Cardiac muscle cell (in vitro differentiated cells and primary cell): Measurements from ENCODE around the gene MET. TPM values are rescaled to one million over a fixed set of nuclear protein-coding genes. Genes with fewer than 3 reads are reported as not detected.

Source experiments
- DNase-seq, 2 donors: peaks; one replicate each; pipeline versions ENCODE4 v3.0.0 to v3.0.0-alpha.2; 2010 to 2017; ENCODE audit warnings: low read depth in 1 of 2, low spot score in 1 of 2
- H3K27ac ChIP-seq: fragments of 200-600 bp; sonication (generic); 2 replicates; pipeline ENCODE4 v1.5.1; 2016
- H3K27me3 ChIP-seq: fragments of 200-600 bp; sonication (generic); 2 replicates; pipeline ENCODE4 v1.6.0; 2016; ENCODE audit warnings: control low read depth
- H3K36me3 ChIP-seq: fragments of 200-600 bp; sonication (generic); 2 replicates; pipeline ENCODE4 v1.5.1; 2016; ENCODE audit warnings: control low read depth
- H3K4me1 ChIP-seq: fragments of 200-600 bp; sonication (generic); 2 replicates; pipeline ENCODE4 v1.8.1; 2017; ENCODE audit warnings: low read depth, mild to moderate bottlenecking, mixed run types
- H3K4me3 ChIP-seq: fragments of 200-600 bp; sonication (generic); 2 replicates; pipeline ENCODE4 v1.5.1; 2016; ENCODE audit warnings: mild to moderate bottlenecking
- H3K9me3 ChIP-seq: fragments of 200-600 bp; sonication (generic); 2 replicates; pipeline ENCODE4 v1.5.1; 2017; ENCODE audit warnings: low read depth, mild to moderate bottlenecking, control low read depth
- polyA plus RNA-seq: library from polyadenylated mRNA; unstranded; fragments of >200 nt; fragmentation: Nextera tagmentation; extraction: Ambion mirVana; gene quantifications from 2 replicates; pipeline ENCODE4 v1.2.1, GENCODE V29; 2016
- total RNA-seq: library from RNA; depleted of rRNA; stranded (reverse); fragments of >200 nt; gene quantifications from 2 replicates; pipeline ENCODE4 v1.2.3, GENCODE V29; 2016
- TF ChIP-seq, protein P1 (sequence below): IDR thresholded peaks from 2 replicates; pipeline ENCODE4 v1.5.1; 2012; ENCODE audit warnings: low read depth, mild to moderate bottlenecking, low read length

The MET gene
- total and polyA plus RNA-seq, 2 experiments from 2014 or later, result 1.8 to 1.9 TPM

DNA sequence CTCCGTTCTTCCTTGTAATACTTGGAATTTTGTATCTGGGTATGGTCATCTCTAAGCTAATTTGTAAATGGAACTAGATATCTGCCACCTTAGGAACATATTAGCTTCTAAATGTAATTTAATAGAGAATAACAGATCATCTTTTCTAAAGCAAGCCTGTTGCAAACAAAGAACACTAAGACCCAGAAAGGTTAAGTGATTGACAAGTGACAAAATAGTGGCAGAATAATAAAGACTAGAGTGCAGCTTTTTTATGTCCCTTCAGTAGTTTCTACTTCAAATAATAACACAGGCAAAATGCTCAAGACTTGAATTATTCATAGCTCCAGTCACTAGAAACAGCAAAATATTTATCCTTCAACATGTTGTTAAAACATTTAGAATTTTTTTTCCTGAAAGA, 91.7 kb downstream of the MET start:
- Histone ChIP-seq H3K4me3 (no peak overlapping the region), H3K27me3 (no peaks in the 10 kb centered on the region), H3K9me3 (no peaks in the 10 kb centered on the region), H3K27ac (no peak overlapping the region), H3K4me1 (no peaks in the 10 kb centered on the region), H3K36me3 (no peaks in the 10 kb centered on the region)
- TF ChIP-seq, protein P1, sequence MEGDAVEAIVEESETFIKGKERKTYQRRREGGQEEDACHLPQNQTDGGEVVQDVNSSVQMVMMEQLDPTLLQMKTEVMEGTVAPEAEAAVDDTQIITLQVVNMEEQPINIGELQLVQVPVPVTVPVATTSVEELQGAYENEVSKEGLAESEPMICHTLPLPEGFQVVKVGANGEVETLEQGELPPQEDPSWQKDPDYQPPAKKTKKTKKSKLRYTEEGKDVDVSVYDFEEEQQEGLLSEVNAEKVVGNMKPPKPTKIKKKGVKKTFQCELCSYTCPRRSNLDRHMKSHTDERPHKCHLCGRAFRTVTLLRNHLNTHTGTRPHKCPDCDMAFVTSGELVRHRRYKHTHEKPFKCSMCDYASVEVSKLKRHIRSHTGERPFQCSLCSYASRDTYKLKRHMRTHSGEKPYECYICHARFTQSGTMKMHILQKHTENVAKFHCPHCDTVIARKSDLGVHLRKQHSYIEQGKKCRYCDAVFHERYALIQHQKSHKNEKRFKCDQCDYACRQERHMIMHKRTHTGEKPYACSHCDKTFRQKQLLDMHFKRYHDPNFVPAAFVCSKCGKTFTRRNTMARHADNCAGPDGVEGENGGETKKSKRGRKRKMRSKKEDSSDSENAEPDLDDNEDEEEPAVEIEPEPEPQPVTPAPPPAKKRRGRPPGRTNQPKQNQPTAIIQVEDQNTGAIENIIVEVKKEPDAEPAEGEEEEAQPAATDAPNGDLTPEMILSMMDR, result no peak
- no peak for DNase-seq

DNA sequence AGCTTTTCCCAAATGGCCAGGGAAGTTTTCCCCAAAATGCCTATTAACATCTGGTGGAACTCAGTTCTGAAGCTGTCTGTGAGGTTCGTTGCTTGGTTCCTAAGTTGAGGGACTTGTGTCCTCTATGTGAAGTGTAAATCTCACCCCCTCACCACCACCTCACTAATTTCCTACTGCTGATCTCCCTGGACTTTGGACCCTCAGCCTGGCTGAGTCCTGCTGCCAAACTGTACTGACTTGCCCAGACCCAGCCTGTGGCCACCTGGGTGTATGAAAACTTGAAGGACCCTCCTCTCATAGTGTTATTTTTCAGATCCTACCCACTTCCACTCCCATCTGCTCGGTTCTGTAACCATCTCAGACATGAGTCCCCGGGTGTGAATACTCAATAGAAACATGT, 94.9 kb downstream of the MET start:
- no peaks in the 10 kb centered on the region for H3K36me3 ChIP-seq
- no peaks in the 10 kb centered on the region for H3K9me3 ChIP-seq
- DNase-seq, result no peak
- no peaks in the 10 kb centered on the region for H3K27me3 ChIP-seq
- H3K27ac ChIP-seq, result no peak overlapping the region
- H3K4me1 ChIP-seq, result peaks cover 6% of the 10 kb centered on the region
- no peak overlapping the region for H3K4me3 ChIP-seq
- TF ChIP-seq, protein P1, result no peak

DNA sequence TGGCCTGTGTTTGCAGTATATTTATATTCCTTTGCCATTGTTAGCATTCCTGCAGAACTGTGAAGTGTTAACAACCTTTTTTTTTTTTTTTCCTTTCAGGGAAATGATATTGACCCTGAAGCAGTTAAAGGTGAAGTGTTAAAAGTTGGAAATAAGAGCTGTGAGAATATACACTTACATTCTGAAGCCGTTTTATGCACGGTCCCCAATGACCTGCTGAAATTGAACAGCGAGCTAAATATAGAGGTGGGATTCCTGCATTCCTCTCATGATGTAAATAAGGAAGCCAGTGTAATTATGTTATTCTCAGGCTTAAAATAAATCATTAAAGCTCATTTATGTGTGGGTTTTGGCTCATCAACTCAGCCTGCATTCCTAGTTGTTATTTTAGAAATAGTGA, 97.5 kb downstream of the MET start:
- no peaks in the 10 kb centered on the region for H3K27me3 ChIP-seq
- TF ChIP-seq, protein P1, result no peak
- DNase-seq, result no peak
- no peak overlapping the region for H3K4me3 ChIP-seq
- H3K9me3 ChIP-seq, result no peaks in the 10 kb centered on the region
- no peaks in the 10 kb centered on the region for H3K36me3 ChIP-seq
- H3K27ac ChIP-seq, result no peak overlapping the region
- peaks cover 6% of the 10 kb centered on the region for H3K4me1 ChIP-seq

DNA sequence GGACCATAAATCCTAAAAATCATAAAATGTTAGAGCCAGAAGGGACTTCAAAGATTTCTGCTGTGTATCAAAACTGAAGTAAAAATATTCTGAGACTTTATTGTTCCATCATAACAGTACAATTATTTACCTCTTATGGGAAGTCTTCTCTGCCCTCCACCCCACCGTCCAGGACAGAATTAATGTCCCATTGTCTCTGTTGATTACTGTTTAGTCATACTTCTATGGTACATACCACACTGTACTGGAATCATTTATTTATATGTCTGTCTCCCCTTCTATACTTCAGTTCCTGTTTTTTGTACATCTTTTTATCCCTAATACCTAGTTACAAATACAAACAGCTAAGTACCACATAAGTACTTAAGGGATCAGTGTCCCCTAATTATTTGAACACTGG, 98.9 kb downstream of the MET start:
- peaks cover 6% of the 10 kb centered on the region for H3K4me1 ChIP-seq
- no peaks in the 10 kb centered on the region for H3K9me3 ChIP-seq
- no peaks in the 10 kb centered on the region for H3K36me3 ChIP-seq
- no peaks in the 10 kb centered on the region for H3K27me3 ChIP-seq
- no peak overlapping the region for H3K27ac ChIP-seq
- H3K4me3 ChIP-seq, result no peak overlapping the region
- DNase-seq, result no peak
- TF ChIP-seq, protein P1, result no peak

DNA sequence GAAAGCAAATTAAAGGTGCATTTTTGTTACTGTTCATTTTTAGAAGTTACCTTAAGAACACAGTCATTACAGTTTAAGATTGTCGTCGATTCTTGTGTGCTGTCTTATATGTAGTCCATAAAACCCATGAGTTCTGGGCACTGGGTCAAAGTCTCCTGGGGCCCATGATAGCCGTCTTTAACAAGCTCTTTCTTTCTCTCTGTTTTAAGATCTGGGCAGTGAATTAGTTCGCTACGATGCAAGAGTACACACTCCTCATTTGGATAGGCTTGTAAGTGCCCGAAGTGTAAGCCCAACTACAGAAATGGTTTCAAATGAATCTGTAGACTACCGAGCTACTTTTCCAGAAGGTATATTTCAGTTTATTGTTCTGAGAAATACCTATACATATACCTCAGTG, 99.6 kb downstream of the MET start:
- Histone ChIP-seq H3K9me3 (no peaks in the 10 kb centered on the region), H3K27me3 (no peaks in the 10 kb centered on the region), H3K27ac (no peak overlapping the region), H3K4me3 (no peak overlapping the region), H3K36me3 (no peaks in the 10 kb centered on the region), H3K4me1 (peaks cover 6% of the 10 kb centered on the region)
- TF ChIP-seq, protein P1, result no peak
- DNase-seq, result no peak

DNA sequence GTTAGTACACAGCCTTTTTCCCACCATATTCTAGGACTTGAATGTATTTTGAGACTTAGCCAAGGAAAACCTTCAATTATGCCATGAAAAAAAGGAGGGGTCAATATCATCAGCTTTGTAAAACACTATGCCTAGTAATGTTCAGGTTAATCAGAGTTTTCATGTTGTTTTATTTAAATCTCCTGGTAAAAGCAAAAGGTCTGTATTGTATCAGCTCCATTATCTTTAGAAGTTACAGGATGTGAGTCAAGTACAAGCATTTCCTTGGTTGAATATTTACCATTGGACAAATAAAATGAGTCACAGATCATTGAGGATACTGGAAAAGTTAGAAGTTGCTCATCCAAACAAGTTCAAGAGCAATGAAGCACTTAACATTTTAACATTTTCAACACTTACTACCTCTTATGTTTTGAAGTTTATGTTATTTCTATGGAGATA, 100.4 kb downstream of the MET start:
- Histone ChIP-seq H3K4me1 (peaks cover 6% of the 10 kb centered on the region), H3K27ac (no peak overlapping the region), H3K36me3 (no peaks in the 10 kb centered on the region), H3K27me3 (no peaks in the 10 kb centered on the region), H3K9me3 (no peaks in the 10 kb centered on the region), H3K4me3 (no peak overlapping the region)
- peak in 1 of 2 donors; percentile 61 for DNase-seq
- TF ChIP-seq, protein P1, result no peak
